GM21447 (cell line): ENCODE data around the gene IRX3.

Experiments used
- ATAC-seq: cut with Tn5 transposase; IDR thresholded peaks from one replicate; pipeline ENCODE4 v1.9.1; 2021; ENCODE audit not compliant: unreplicated experiment

IRX3 gene

GRCh38 chr16:54291656-54292487 lies 5.3 kb upstream of the IRX3 start:
- ATAC-seq: no peak

GRCh38 chr16:54290833-54291655 lies 4.5 kb upstream of the IRX3 start:
- ATAC-seq: no peak

GRCh38 chr16:54289945-54290832 lies 3.6 kb upstream of the IRX3 start:
- no peak for ATAC-seq

- ATAC-seq: no peak
Measured at GRCh38 chr16:54289242-54289944, 2.8 kb upstream of the IRX3 start.

GRCh38 chr16:54288835-54289241 lies 2.3 kb upstream of the IRX3 start:
- no peak for ATAC-seq

- no peak for ATAC-seq
Measured at GRCh38 chr16:54288030-54288834, 1.6 kb upstream of the IRX3 start.

- no peak for ATAC-seq
Measured at GRCh38 chr16:54287131-54288029, 793 bp upstream of the IRX3 start.

GRCh38 chr16:54286090-54286365 lies 559 bp downstream of the IRX3 start:
- no peak for ATAC-seq

- ATAC-seq: no peak
Measured at GRCh38 chr16:54285414-54286089, 1.0 kb downstream of the IRX3 start.

- no peak for ATAC-seq
Measured at GRCh38 chr16:54284931-54285413, 1.6 kb downstream of the IRX3 start.

- no peak for ATAC-seq
Measured at GRCh38 chr16:54284319-54284930, 2.2 kb downstream of the IRX3 start.

GRCh38 chr16:54283725-54284318 lies 2.8 kb downstream of the IRX3 start:
- no peak for ATAC-seq

- no peak for ATAC-seq
Measured at GRCh38 chr16:54282928-54283724, 3.5 kb downstream of the IRX3 start.

- ATAC-seq: no peak
Measured at GRCh38 chr16:54282202-54282927, 4.2 kb downstream of the IRX3 start.

GRCh38 chr16:54281535-54282201 lies 4.9 kb downstream of the IRX3 start:
- no peak for ATAC-seq
